HG03521 (cell line): ENCODE data around the gene GIMAP8.
"Not testable (repeated sequence)": the region's sequence is repeated elsewhere in the genome, so short reads cannot be mapped to it uniquely, and the experiment has no call there.

Source experiments
- ATAC-seq: cut with Tn5 transposase; IDR thresholded peaks from one replicate; pipeline ENCODE4 v1.9.1; 2021; ENCODE audit warnings: mild to moderate bottlenecking, moderate library complexity; ENCODE audit not compliant: unreplicated experiment

The GIMAP8 gene

DNA sequence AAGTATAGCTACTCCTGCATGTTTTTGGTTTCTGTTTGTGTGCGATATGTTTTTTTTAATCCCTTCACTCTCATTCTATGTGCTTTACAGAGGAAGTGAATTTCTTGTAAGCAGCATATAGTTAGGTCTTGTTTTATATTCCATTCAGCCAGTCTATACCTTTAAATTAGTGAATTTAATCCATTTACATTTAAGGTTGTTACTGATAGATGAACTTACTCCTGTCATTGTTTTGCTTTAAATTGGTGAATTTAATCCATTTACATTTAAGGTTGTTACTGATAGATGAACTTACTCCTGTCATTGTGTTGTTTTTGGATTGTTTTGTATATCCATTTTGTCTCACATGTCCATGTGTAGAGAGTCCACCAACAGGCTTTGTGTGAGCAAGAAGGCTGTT lies 11.1 kb downstream of the GIMAP8 start:
- ATAC-seq, result no peak

- ATAC-seq, result no peak
Observed at GRCh38 chr7:150462413-150462812, 12.0 kb downstream of the GIMAP8 start.

DNA sequence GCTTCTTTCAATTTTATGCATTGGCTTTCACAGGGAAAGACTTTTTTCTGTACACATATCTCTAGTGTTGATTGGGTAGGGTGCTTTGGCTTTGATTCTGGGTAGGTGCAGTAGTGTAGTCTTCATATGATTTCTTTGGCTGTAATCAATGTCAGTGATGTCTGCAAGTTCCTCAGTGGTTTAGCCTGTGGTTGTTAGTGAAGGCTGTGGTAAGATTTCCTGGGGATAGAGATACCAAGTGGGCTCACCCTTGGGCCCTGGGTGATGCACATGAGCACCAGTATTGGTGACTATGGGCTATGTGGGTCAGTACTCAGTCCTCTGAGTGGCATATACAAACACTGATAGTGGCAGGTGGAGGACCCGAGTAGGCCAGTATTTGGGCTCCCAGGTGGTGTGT lies 13.0 kb downstream of the GIMAP8 start:
- ATAC-seq, result no peak

GRCh38 chr7:150464962-150465361 lies 14.5 kb downstream of the GIMAP8 start:
- ATAC-seq, result no peak

- no peak for ATAC-seq
Observed at GRCh38 chr7:150465414-150465813, 15.0 kb downstream of the GIMAP8 start.

DNA sequence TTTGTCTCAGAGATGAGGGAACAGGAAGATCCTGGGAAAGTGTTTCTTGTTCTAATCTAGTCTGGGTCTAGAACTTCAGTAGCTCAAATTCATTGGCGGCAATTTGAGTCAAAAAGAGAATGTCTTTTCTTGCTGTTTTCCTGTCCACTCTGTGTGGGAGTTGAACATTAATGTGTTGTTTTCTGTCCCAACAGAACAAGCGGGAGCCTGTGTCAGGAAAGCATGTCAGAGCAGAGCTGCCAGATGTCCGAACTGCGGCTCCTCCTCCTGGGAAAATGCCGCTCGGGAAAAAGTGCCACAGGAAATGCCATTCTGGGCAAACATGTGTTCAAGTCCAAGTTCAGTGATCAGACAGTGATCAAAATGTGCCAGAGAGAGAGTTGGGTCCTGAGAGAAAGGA lies 16.0 kb downstream of the GIMAP8 start:
- ATAC-seq, result no peak

GRCh38 chr7:150468241-150468640 lies 17.8 kb downstream of the GIMAP8 start:
- ATAC-seq, result no peak

- ATAC-seq, result no peak
Observed at GRCh38 chr7:150471886-150472285, 21.5 kb downstream of the GIMAP8 start.

GRCh38 chr7:150473902-150474301 lies 23.5 kb downstream of the GIMAP8 start:
- no peak for ATAC-seq

GRCh38 chr7:150476285-150476684 lies 25.9 kb downstream of the GIMAP8 start:
- no peak for ATAC-seq

DNA sequence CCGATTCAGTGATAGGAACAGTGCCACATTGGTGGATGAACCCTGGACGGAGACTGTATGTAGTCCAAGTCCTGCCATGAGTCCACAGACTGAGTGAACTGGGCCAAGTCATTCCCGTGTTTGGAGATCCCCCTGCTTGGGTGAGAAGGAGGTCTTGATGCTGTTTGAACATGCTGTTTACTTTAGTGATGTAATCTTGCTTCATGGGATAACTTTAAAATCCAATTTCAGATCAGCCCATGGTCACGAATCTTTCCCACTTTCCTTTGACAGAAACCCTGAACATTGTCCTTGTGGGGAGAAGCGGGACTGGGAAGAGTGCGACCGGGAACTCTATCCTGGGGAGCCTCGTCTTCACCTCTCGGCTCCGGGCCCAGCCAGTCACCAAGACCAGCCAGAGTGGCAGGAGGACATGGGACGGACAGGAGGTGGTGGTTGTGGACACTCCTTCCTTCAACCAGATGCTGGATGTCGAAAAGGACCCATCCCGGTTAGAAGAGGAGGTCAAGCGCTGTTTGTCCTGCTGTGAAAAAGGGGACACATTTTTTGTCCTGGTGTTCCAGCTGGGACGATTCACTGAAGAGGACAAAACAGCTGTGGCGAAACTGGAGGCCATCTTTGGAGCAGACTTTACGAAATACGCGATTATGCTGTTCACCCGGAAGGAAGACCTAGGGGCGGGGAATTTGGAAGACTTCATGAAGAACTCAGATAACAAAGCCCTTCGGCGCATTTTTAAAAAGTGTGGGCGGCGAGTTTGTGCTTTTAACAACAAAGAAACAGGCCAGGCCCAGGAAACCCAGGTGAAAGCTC lies 26.6 kb downstream of the GIMAP8 start:
- no peak for ATAC-seq

DNA sequence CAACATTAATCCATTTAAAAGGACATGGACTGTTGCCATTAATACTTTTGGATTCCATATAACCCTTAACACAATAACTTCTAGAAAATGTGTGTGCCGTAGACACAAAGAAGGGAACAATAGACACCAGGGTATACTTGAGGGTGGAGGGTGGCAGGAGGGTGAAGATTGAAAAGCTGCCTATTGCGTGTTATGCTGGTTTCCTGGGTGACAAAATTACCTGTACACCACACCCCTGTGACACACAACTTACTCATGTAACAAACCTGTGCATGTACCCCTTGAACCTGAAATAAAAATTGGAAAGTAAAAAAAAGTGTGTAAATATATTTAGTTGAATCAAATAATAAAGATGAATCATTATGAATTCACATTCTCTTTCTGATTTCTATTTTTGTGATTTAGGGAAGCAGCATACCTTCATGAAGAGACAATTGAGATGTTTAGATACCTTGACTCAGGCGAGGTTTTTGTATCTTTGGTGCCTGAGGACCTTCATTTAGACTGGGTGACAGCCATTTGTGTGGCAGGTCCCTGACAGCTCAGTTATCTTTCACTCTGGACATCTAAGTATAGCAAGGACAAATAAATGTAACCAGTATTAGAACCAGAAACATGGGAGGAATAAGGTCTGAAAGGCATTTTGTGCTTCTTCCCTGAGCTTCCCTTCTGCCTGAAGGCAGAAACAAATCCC lies 28.7 kb downstream of the GIMAP8 start:
- no peak for ATAC-seq

DNA sequence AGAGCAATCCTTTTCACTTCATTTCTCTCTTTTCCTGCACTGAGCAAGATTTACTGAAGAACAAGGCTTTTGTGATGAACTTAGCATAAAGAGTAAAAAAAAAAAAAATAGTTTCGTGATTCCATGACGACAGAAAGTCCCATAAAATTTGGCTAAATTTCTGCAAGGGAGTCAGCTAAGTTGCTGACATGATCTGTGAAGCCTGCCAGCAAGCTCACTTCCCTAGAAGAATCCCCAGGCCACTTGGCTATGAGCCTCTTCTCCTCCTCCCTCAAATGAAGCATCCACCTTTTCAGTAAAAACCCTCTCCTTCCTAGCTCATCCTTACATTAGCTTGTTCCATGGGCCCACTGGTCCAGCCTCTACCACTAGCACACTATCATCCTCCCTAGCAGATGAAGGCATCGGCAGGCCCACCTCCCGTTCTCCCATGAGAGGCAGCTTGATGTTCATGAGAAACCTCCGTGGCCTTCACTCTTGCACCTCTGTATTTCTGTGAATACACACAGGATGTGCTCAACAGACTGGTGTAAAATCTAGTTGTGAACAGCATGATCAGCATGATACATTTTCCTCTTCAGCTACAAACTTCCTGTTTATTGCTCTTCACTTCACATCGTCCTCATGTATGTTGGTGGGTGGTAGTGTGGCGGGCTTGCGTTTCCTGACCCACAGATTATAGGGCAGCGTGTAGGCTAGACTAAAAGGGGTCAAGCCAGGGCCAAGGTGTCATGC lies 30.9 kb downstream of the GIMAP8 start:
- no peak for ATAC-seq

DNA sequence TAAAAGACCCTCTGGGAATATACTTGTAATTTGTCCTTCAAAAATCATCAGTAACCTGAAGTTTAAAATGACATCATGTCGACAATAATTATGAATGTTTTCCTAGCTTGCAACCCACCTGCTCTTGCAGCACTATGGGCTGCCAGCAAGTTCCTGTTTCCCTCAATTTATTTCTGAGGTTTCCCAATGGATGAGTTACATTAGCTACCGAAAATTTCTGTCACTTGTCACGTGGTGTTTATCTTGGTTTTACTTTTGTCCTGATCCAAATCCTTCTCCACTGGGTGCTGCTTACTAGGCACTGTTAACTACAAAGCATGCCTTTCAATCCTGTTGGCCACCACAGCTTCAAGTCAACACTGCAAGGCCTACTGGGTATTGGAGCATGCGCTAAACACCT lies 31.5 kb downstream of the GIMAP8 start:
- no peak for ATAC-seq

- not testable (repeated sequence) for ATAC-seq
Observed at GRCh38 chr7:150483514-150483913, 33.1 kb downstream of the GIMAP8 start.

DNA sequence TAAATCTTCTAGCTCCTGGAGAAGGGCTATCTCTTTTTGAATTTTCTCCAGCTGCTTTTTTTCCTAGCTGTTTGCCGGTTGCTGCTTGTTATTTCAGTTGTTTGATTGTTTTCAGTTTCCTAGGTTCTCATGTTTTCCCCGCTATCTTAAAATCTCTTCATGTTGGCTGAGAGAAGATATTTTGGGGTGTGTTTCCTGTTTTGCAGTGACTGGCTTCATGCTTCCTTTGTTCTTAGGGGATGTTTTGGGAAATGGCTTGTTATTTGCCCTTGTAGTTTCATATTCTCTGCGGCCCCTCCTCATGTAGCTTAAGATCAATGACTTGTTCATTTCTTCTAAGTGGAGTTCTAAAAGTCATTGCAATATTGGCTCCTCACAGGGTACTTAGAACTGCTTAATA lies 33.6 kb downstream of the GIMAP8 start:
- ATAC-seq, result not testable (repeated sequence)

- ATAC-seq, result no peak
Observed at GRCh38 chr7:150487625-150488024, 37.2 kb downstream of the GIMAP8 start.

GRCh38 chr7:150489782-150490181 lies 39.4 kb downstream of the GIMAP8 start:
- ATAC-seq, result no peak

DNA sequence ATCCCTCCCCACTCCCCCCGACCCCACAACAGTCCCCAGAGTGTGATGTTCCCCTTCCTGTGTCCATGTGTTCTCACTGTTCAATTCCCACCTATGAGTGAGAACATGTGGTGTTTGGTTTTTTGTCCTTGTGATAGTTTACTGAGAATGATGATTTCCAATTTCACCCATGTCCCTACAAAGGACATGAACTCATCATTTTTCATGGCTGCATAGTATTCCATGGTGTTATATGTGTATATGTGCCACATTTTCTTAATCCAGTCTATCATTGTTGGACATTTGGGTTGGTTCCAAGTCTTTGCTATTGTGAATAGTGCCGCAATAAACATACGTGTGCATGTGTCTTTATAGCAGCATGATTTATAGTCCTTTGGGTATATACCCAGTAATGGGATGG lies 43.0 kb downstream of the GIMAP8 start:
- not testable (repeated sequence) for ATAC-seq

GRCh38 chr7:150502519-150502918 lies 52.1 kb downstream of the GIMAP8 start:
- ATAC-seq, result no peak

DNA sequence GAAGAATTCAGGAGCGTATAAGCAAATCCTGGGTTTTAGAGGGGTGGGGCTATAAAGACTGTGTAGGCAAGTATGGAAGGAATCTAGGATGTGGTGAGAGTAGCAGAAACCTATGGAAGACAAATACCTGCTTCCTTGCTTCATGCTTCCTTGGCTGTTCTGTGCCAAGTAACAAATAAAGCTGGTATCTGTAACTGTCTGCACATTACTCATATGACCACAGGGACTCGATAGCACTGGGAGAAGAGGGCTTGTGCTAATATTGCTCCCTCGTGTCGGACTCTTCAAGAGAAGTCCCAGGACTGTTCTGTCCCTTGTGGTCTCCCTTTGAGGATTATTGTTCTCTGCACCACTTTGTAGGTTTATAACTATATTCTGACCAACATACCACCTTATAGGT lies 52.7 kb downstream of the GIMAP8 start:
- no peak for ATAC-seq

- ATAC-seq, result no peak
Observed at GRCh38 chr7:150503581-150503980, 53.2 kb downstream of the GIMAP8 start.
